Measurements from ENCODE around the gene CCSER1.

Gene CCSER1

GRCh38 chr4:90855111-90855510 lies 727.9 kb downstream of the CCSER1 start:
- Histone ChIP-seq H3K4me1 (ENCODE audit: insufficient read depth, low read length, poor library complexity, severe bottlenecking) (no peaks in the 10 kb centered on the region), H3K4me2 (ENCODE audit: low read depth, low read length, poor library complexity, severe bottlenecking) (no peak overlapping the region), H3K79me2 (ENCODE audit: insufficient read depth, low read length) (no peaks in the 10 kb centered on the region), H3K4me3 (ENCODE audit: low read length, poor library complexity, severe bottlenecking) (no peak overlapping the region), H3K27me3 (ENCODE audit: insufficient read depth, low read length, poor library complexity, severe bottlenecking) (no peaks in the 10 kb centered on the region), H3K9me3 (ENCODE audit: insufficient read depth, low read depth, low read length) (no peaks in the 10 kb centered on the region), H3K9me2 (replicated peaks; ENCODE audit: low read depth, low read length) (no peaks in the 10 kb centered on the region), H2AFZ (ENCODE audit: low read length) (no peak overlapping the region), H3K36me3 (ENCODE audit: insufficient read depth, low read length) (no peaks in the 10 kb centered on the region), H3F3A (ENCODE audit: low read depth) (no peaks in the 10 kb centered on the region), H3K9ac (ENCODE audit: low read depth, low read length, poor library complexity, severe bottlenecking) (no peak overlapping the region), H4K20me1 (ENCODE audit: insufficient read depth, low read length, poor library complexity, severe bottlenecking) (no peaks in the 10 kb centered on the region)
- no peak for TF ChIP-seq EZH2phosphoT487 (IDR thresholded peaks at IDR 0.05; ENCODE audit: borderline replicate concordance)
- no peak for TF ChIP-seq CTCF (conservative IDR thresholded peaks at IDR 0.05; ENCODE audit: low read length)

GRCh38 chr4:90857081-90857820 lies 730.1 kb downstream of the CCSER1 start:
- TF ChIP-seq EZH2phosphoT487 (IDR thresholded peaks at IDR 0.05; ENCODE audit: borderline replicate concordance): no peak
- TF ChIP-seq CTCF (conservative IDR thresholded peaks at IDR 0.05; ENCODE audit: low read length): no peak
- Histone ChIP-seq H3K9me3 (ENCODE audit: insufficient read depth, low read depth, low read length) (no peaks in the 10 kb centered on the region), H3K79me2 (ENCODE audit: insufficient read depth, low read length) (no peaks in the 10 kb centered on the region), H3K4me1 (ENCODE audit: insufficient read depth, low read length, poor library complexity, severe bottlenecking) (no peaks in the 10 kb centered on the region), H3K36me3 (ENCODE audit: insufficient read depth, low read length) (no peaks in the 10 kb centered on the region), H3K27me3 (ENCODE audit: insufficient read depth, low read length, poor library complexity, severe bottlenecking) (no peaks in the 10 kb centered on the region), H3K9ac (ENCODE audit: low read depth, low read length, poor library complexity, severe bottlenecking) (no peak overlapping the region), H3K9me2 (replicated peaks; ENCODE audit: low read depth, low read length) (no peaks in the 10 kb centered on the region), H3K4me2 (ENCODE audit: low read depth, low read length, poor library complexity, severe bottlenecking) (no peak overlapping the region), H3F3A (ENCODE audit: low read depth) (no peaks in the 10 kb centered on the region), H4K20me1 (ENCODE audit: insufficient read depth, low read length, poor library complexity, severe bottlenecking) (no peaks in the 10 kb centered on the region), H2AFZ (ENCODE audit: low read length) (no peak overlapping the region), H3K4me3 (ENCODE audit: low read length, poor library complexity, severe bottlenecking) (no peak overlapping the region)

- H4K20me1 ChIP-seq (ENCODE audit: insufficient read depth, low read length, poor library complexity, severe bottlenecking): no peaks in the 10 kb centered on the region
- TF ChIP-seq EZH2phosphoT487 (IDR thresholded peaks at IDR 0.05; ENCODE audit: borderline replicate concordance): no peak
- TF ChIP-seq CTCF (conservative IDR thresholded peaks at IDR 0.05; ENCODE audit: low read length): no peak
- no peak overlapping the region for H2AFZ ChIP-seq (ENCODE audit: low read length)
- no peaks in the 10 kb centered on the region for H3K4me1 ChIP-seq (ENCODE audit: insufficient read depth, low read length, poor library complexity, severe bottlenecking)
- H3K9me2 ChIP-seq (replicated peaks; ENCODE audit: low read depth, low read length): no peaks in the 10 kb centered on the region; the same call in 1 of the 2 replicates
- H3K9ac ChIP-seq (ENCODE audit: low read depth, low read length, poor library complexity, severe bottlenecking): no peak overlapping the region
- H3K27me3 ChIP-seq (ENCODE audit: insufficient read depth, low read length, poor library complexity, severe bottlenecking): no peaks in the 10 kb centered on the region
- no peaks in the 10 kb centered on the region for H3K36me3 ChIP-seq (ENCODE audit: insufficient read depth, low read length)
- no peaks in the 10 kb centered on the region for H3K9me3 ChIP-seq (ENCODE audit: insufficient read depth, low read depth, low read length)
- no peak overlapping the region for H3K4me2 ChIP-seq (ENCODE audit: low read depth, low read length, poor library complexity, severe bottlenecking)
- H3K79me2 ChIP-seq (ENCODE audit: insufficient read depth, low read length): no peaks in the 10 kb centered on the region
- no peaks in the 10 kb centered on the region for H3F3A ChIP-seq (ENCODE audit: low read depth)
- H3K4me3 ChIP-seq (ENCODE audit: low read length, poor library complexity, severe bottlenecking): no peak overlapping the region
These were observed 748.6 kb downstream of the CCSER1 start for GRCh38 chr4:90875791-90876190.

Data from Loucy (cell line).